ENCODE results near the gene HSF2BP.

HSF2BP gene

DNA sequence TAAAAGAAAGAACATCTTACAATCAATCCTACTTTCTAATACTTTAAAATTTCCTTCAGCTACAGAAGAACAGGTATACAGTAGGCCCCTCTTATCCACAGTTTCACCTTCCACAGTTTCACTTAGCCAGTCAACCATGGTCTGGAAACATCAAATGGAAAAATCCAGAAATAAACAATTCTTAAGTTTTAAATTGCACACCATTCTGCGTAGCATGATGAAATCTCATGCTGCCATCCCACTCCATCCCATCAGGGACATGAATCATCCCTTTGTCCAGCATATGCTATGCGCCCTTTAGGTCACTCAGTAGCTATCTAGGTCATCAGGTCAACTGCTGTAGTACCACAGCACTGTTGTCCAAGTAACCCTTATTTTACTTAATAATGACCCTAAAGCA lies 67.7 kb downstream of the HSF2BP start:
- TF ChIP-seq ZBTB7A (IDR thresholded peaks at IDR 0.05; ENCODE audit: low read depth): no peak
- TF ChIP-seq TEAD4 (IDR thresholded peaks at IDR 0.05): no peak
- TF ChIP-seq, protein P1, sequence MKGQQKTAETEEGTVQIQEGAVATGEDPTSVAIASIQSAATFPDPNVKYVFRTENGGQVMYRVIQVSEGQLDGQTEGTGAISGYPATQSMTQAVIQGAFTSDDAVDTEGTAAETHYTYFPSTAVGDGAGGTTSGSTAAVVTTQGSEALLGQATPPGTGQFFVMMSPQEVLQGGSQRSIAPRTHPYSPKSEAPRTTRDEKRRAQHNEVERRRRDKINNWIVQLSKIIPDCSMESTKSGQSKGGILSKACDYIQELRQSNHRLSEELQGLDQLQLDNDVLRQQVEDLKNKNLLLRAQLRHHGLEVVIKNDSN (IDR thresholded peaks at IDR 0.05): no peak
- TF ChIP-seq TCF12 (IDR thresholded peaks at IDR 0.05; ENCODE audit: low read depth): no peak
- TF ChIP-seq RAD21 (IDR thresholded peaks at IDR 0.05; ENCODE audit: low read depth): no peak
- TF ChIP-seq, protein P2, sequence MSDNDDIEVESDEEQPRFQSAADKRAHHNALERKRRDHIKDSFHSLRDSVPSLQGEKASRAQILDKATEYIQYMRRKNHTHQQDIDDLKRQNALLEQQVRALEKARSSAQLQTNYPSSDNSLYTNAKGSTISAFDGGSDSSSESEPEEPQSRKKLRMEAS (IDR thresholded peaks at IDR 0.05): no peak
- no peak for TF ChIP-seq TAF1 (IDR thresholded peaks at IDR 0.05; ENCODE audit: low read depth)
- TF ChIP-seq EGR1 (IDR thresholded peaks at IDR 0.05): no peak
- TF ChIP-seq CEBPB (IDR thresholded peaks at IDR 0.05): no peak
- no peak for TF ChIP-seq NFIC (IDR thresholded peaks at IDR 0.05)
- no peak for TF ChIP-seq FOXM1 (IDR thresholded peaks at IDR 0.05; ENCODE audit: borderline replicate concordance, low read depth)
- no peak for TF ChIP-seq EP300 (IDR thresholded peaks at IDR 0.05; ENCODE audit: borderline replicate concordance)
- TF ChIP-seq CREB1 (IDR thresholded peaks at IDR 0.05; ENCODE audit: low read depth): no peak
- no peak for TF ChIP-seq YY1 (IDR thresholded peaks at IDR 0.05; ENCODE audit: low read depth)
- TF ChIP-seq, protein P3, sequence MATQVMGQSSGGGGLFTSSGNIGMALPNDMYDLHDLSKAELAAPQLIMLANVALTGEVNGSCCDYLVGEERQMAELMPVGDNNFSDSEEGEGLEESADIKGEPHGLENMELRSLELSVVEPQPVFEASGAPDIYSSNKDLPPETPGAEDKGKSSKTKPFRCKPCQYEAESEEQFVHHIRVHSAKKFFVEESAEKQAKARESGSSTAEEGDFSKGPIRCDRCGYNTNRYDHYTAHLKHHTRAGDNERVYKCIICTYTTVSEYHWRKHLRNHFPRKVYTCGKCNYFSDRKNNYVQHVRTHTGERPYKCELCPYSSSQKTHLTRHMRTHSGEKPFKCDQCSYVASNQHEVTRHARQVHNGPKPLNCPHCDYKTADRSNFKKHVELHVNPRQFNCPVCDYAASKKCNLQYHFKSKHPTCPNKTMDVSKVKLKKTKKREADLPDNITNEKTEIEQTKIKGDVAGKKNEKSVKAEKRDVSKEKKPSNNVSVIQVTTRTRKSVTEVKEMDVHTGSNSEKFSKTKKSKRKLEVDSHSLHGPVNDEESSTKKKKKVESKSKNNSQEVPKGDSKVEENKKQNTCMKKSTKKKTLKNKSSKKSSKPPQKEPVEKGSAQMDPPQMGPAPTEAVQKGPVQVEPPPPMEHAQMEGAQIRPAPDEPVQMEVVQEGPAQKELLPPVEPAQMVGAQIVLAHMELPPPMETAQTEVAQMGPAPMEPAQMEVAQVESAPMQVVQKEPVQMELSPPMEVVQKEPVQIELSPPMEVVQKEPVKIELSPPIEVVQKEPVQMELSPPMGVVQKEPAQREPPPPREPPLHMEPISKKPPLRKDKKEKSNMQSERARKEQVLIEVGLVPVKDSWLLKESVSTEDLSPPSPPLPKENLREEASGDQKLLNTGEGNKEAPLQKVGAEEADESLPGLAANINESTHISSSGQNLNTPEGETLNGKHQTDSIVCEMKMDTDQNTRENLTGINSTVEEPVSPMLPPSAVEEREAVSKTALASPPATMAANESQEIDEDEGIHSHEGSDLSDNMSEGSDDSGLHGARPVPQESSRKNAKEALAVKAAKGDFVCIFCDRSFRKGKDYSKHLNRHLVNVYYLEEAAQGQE (IDR thresholded peaks at IDR 0.05; ENCODE audit: low read depth): no peak

DNA sequence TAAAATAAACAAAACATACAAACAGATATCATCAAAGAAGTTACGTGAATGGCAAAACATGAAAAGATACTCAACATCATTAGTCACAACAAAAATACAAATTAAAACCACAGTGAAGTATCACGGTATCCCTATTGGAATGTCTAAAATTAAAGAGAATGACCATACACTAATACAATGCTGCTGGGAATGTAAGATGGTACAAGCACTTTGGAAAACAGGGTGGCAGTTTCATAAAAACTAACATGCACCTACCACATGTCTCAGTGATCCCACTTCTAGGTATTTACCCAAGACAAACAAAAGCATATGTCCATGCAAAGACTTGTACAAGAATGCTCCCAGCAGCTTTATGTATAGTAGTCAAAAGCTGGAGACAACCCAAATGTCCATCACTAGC lies 69.1 kb downstream of the HSF2BP start:
- TF ChIP-seq NFIC (IDR thresholded peaks at IDR 0.05) (no peak), TEAD4 (IDR thresholded peaks at IDR 0.05) (no peak), FOXM1 (IDR thresholded peaks at IDR 0.05; ENCODE audit: borderline replicate concordance, low read depth) (no peak), EP300 (IDR thresholded peaks at IDR 0.05; ENCODE audit: borderline replicate concordance) (no peak), TCF12 (IDR thresholded peaks at IDR 0.05; ENCODE audit: low read depth) (no peak), YY1 (IDR thresholded peaks at IDR 0.05; ENCODE audit: low read depth) (no peak), CREB1 (IDR thresholded peaks at IDR 0.05; ENCODE audit: low read depth) (no peak), CEBPB (IDR thresholded peaks at IDR 0.05) (no peak)

DNA sequence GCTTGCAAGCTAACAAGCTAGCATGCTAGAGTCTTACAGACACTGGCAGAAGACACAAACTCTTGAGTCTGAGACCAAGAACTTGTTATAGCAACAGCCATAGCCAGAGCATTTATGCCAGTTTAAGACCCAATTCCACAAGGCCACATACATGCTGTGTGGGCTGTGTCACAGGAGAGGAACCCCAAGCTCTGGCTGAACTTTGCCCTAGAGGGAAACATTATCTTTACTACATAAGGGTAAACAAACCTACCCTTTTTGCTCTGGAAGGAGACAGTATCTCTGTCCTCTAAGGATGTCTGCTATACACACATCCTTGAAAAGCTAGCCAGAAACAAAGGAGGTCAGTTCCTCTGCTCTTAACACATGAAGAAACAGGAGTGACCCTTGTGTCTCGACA lies 70.3 kb downstream of the HSF2BP start:
- TF ChIP-seq CREB1 (IDR thresholded peaks at IDR 0.05; ENCODE audit: low read depth) (no peak), YY1 (IDR thresholded peaks at IDR 0.05; ENCODE audit: low read depth) (no peak), TCF12 (IDR thresholded peaks at IDR 0.05; ENCODE audit: low read depth) (no peak), RAD21 (IDR thresholded peaks at IDR 0.05; ENCODE audit: low read depth) (no peak)
- TF ChIP-seq, protein P3 (IDR thresholded peaks at IDR 0.05; ENCODE audit: low read depth): no peak

DNA sequence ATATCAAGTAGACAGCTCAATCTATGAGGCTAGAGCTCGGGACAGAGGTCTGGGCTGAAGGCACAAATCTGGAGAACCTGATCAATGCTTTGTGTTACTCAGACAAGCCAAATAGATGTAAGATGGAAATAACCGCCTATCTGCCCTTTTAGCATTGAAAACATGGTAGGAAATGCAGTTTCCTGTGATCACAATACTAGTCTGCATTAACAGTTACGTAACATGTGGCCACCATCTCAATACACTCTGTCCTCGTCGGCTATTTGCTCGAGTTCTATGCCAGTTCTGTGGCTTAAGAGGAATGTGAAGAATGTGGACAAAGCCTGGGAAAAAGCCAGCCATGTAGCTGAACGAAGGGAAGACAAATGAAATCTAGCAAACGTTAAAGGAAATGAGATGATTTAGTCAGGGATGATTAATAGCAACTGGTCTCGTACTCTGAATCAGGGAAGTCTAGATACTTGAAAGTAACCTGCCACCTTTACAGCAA lies 73.3 kb downstream of the HSF2BP start:
- TF ChIP-seq RAD21 (IDR thresholded peaks at IDR 0.05; ENCODE audit: low read depth): peak; percentile 9; the same call in 1 of the 2 replicates
- TF ChIP-seq EGR1 (IDR thresholded peaks at IDR 0.05): no peak
- no peak for TF ChIP-seq ZBTB7A (IDR thresholded peaks at IDR 0.05; ENCODE audit: low read depth)
- TF ChIP-seq, protein P1 (IDR thresholded peaks at IDR 0.05): no peak
- TF ChIP-seq CEBPB (IDR thresholded peaks at IDR 0.05): peak; percentile 90
- TF ChIP-seq, protein P2 (IDR thresholded peaks at IDR 0.05): peak; percentile 76
- peak; percentile 71; the same call in 1 of the 2 replicates for TF ChIP-seq FOXM1 (IDR thresholded peaks at IDR 0.05; ENCODE audit: borderline replicate concordance, low read depth)
- TF ChIP-seq, protein P3 (IDR thresholded peaks at IDR 0.05; ENCODE audit: low read depth): no peak
- peak; percentile 99 for TF ChIP-seq TEAD4 (IDR thresholded peaks at IDR 0.05)
- TF ChIP-seq TAF1 (IDR thresholded peaks at IDR 0.05; ENCODE audit: low read depth): no peak
- peak; percentile 90 for TF ChIP-seq EP300 (IDR thresholded peaks at IDR 0.05; ENCODE audit: borderline replicate concordance)
- TF ChIP-seq TCF12 (IDR thresholded peaks at IDR 0.05; ENCODE audit: low read depth): peak; percentile 87
- TF ChIP-seq NFIC (IDR thresholded peaks at IDR 0.05): peak; percentile 85
- TF ChIP-seq YY1 (IDR thresholded peaks at IDR 0.05; ENCODE audit: low read depth): peak; percentile 63
- TF ChIP-seq CREB1 (IDR thresholded peaks at IDR 0.05; ENCODE audit: low read depth): no peak

Measured in Ishikawa (cell line).